Sigmoid colon (tissue), 7 donors: Measurements from ENCODE around the gene FEV. TPM values are rescaled to one million over a fixed set of nuclear protein-coding genes. Genes with fewer than 3 reads are reported as not detected.

Experiments used
- DNase-seq: peaks from one replicate; pipeline ENCODE4 v3.0.0-alpha.2; 2019
- H3K27ac ChIP-seq, 4 donors: fragments of 200-600 bp; sonication (generic); one replicate each; pipeline ENCODE4 v1.5.1; 2016 to 2019; ENCODE audit warnings: mild to moderate bottlenecking in 1 of 4
- H3K27me3 ChIP-seq, 3 donors: fragments of 200-600 bp; sonication (generic); one replicate each; pipeline ENCODE4 v1.5.1; 2019; ENCODE audit warnings: mild to moderate bottlenecking in 1 of 3
- H3K36me3 ChIP-seq, 4 donors: fragments of 200-600 bp; sonication (generic); one replicate each; pipeline ENCODE4 v1.5.1; 2016 to 2019
- H3K4me1 ChIP-seq, 4 donors: fragments of 200-600 bp; sonication (generic); one replicate each; pipeline ENCODE4 v1.5.1; 2017 to 2019
- H3K4me3 ChIP-seq, 4 donors: fragments of 200-600 bp; sonication (generic); one replicate each; pipeline ENCODE4 v1.5.1; 2017 to 2019; ENCODE audit warnings: mild to moderate bottlenecking in 2 of 4, moderate library complexity in 1 of 4
- H3K9me3 ChIP-seq, 4 donors: fragments of 200-600 bp in 3 of 4; sonication (generic) in 3 of 4; one replicate each; pipeline versions ENCODE4 v1.5.1 to v1.6.1; 2013 to 2019
- CTCF ChIP-seq, 4 experiments: fragments of 450-650 bp in 3 of 4; fragments of 200-600 bp in 1 of 4; IDR thresholded peaks; one replicate each; pipeline ENCODE4 v1.5.1; 2016 to 2019; ENCODE audit warnings: antibody characterized with exemption in 4 of 4, mild to moderate bottlenecking in 3 of 4, moderate library complexity in 2 of 4
- EP300 ChIP-seq, 4 donors: sonication (generic); formaldehyde crosslinking; IDR thresholded peaks; one replicate each; pipeline ENCODE4 v1.6.1; 2017; ENCODE audit warnings: antibody characterized with exemption in 4 of 4
- POLR2A ChIP-seq, 2 donors: fragments of 450-650 bp; IDR thresholded peaks; one replicate each; pipeline ENCODE4 v1.6.1; 2016; ENCODE audit warnings: antibody characterized with exemption in 2 of 2, mild to moderate bottlenecking in 2 of 2, moderate library complexity in 2 of 2
- POLR2AphosphoS5 ChIP-seq, 4 donors: sonication (generic); formaldehyde crosslinking; IDR thresholded peaks; one replicate each; pipeline ENCODE4 v1.6.1; 2017; ENCODE audit warnings: antibody characterized with exemption in 4 of 4
- WGBS, 2 donors: extraction: QIAGEN DNeasy Blood & Tissue Kit; methylation state at CpG; one replicate each; pipeline ENCODE4 v1.1.7; 2013; 5-methylcytosine and 5-hydroxymethylcytosine counted together
- intact Hi-C: fragments of 100-400 bp; cut with DNase I; formaldehyde crosslinking; loops from one replicate; pipeline ENCODE4 v1.15.1; 2023
- polyA plus RNA-seq, 3 donors: library from polyadenylated mRNA; stranded (reverse); fragments of 200-250 nt; gene quantifications; one replicate each; pipeline ENCODE4 v1.2.3, GENCODE V29; 2013
- total RNA-seq, 4 donors: library from RNA; depleted of rRNA; stranded (reverse); fragments of >200 nt; gene quantifications; one replicate each; pipeline ENCODE4 v1.1.0, GENCODE V29; 2016
- donor health status: healthy with polysubstance abuse.
- donor health status: Bipolar disorder and iron deficiency.
- donor health status: healthy.

FEV gene
- total and polyA plus RNA-seq, 7 donors, result 0.71 to 6.0 (median 0.77) TPM; not detected in 4

GRCh38 chr2:219026946-219027345, 42.0 kb upstream of the FEV start:
- Histone ChIP-seq H3K27ac (no peak overlapping the region), H3K9me3 (no peaks in the 10 kb centered on the region), H3K4me3 (no peak overlapping the region), H3K27me3 (peaks cover 4 to 27% (median 25%) of the 10 kb centered on the region in 3 donors), H3K4me1 (no peaks in the 10 kb centered on the region), H3K36me3 (no peaks in the 10 kb centered on the region)
- 86% methylated on average over 7 of the region's 7 CpGs for WGBS, 2 donors
- TF ChIP-seq POLR2A (IDR thresholded peaks at IDR 0.05), result no peak
- no peak for TF ChIP-seq CTCF (IDR thresholded peaks at IDR 0.05)
- TF ChIP-seq EP300 (IDR thresholded peaks at IDR 0.05), result no peak
- DNase-seq, result peak; percentile 13
- intact Hi-C loops, result no loop called here

- DNase-seq, result no peak
- no peak for TF ChIP-seq POLR2AphosphoS5 (IDR thresholded peaks at IDR 0.05)
- no peak for TF ChIP-seq EP300 (IDR thresholded peaks at IDR 0.05)
- TF ChIP-seq POLR2A (IDR thresholded peaks at IDR 0.05), result no peak
- TF ChIP-seq CTCF (IDR thresholded peaks at IDR 0.05), result no peak
- 85 to 87% methylated on average over 18 of the region's 18 CpGs for WGBS, 2 donors
- Histone ChIP-seq H3K4me1 (no peaks in the 10 kb centered on the region), H3K27ac (no peak overlapping the region), H3K4me3 (no peak overlapping the region), H3K36me3 (no peaks in the 10 kb centered on the region), H3K9me3 (no peaks in the 10 kb centered on the region), H3K27me3 (peaks cover 2 to 19% (median 18%) of the 10 kb centered on the region in 3 donors)
- intact Hi-C loops, result no loop called here
Observed at GRCh38 chr2:219025637-219026585, 40.9 kb upstream of the FEV start.

GRCh38 chr2:219024059-219024458, 39.1 kb upstream of the FEV start:
- Histone ChIP-seq H3K27ac (no peak overlapping the region), H3K4me1 (no peaks in the 10 kb centered on the region), H3K4me3 (no peak overlapping the region), H3K27me3 (peaks cover 0 to 7% (median 1%) of the 10 kb centered on the region in 3 donors), H3K36me3 (no peaks in the 10 kb centered on the region), H3K9me3 (no peaks in the 10 kb centered on the region)
- DNase-seq, result no peak
- no peak for TF ChIP-seq POLR2A (IDR thresholded peaks at IDR 0.05)
- TF ChIP-seq POLR2AphosphoS5 (IDR thresholded peaks at IDR 0.05), result no peak
- TF ChIP-seq CTCF (IDR thresholded peaks at IDR 0.05), result no peak
- TF ChIP-seq EP300 (IDR thresholded peaks at IDR 0.05), result no peak
- WGBS, 2 donors, result 84 to 88% methylated on average over 11 of the region's 11 CpGs
- intact Hi-C loops, result no loop called here

- H3K9me3 ChIP-seq, result no peaks in the 10 kb centered on the region
- H3K4me3 ChIP-seq, result no peak overlapping the region
- no peak overlapping the region for H3K27ac ChIP-seq
- intact Hi-C loops, result no loop called here
- TF ChIP-seq CTCF (IDR thresholded peaks at IDR 0.05), result no peak
- TF ChIP-seq POLR2A (IDR thresholded peaks at IDR 0.05), result no peak
- no peak for TF ChIP-seq EP300 (IDR thresholded peaks at IDR 0.05)
- no peak for TF ChIP-seq POLR2AphosphoS5 (IDR thresholded peaks at IDR 0.05)
- DNase-seq, result no peak
- no peaks in the 10 kb centered on the region for H3K4me1 ChIP-seq
- no peaks in the 10 kb centered on the region for H3K36me3 ChIP-seq
- WGBS, 2 donors, result 81 to 86% methylated on average over 12 of the region's 12 CpGs
- peaks cover 0 to 7% (median 0%) of the 10 kb centered on the region in 3 donors for H3K27me3 ChIP-seq
Observed at GRCh38 chr2:219023045-219023605, 38.1 kb upstream of the FEV start.
